Heart right ventricle (tissue), 16 donors: ENCODE results near the gene CMSS1. TPM values are rescaled to one million over a fixed set of nuclear protein-coding genes. Genes with fewer than 3 reads are reported as not detected.
A peak's percentile ranks its signal among the peaks of the same experiment; 100 is the strongest.

Experiments used
- ATAC-seq, 8 donors: fragments of 200-7000 bp; cut with Tn5 transposase; one replicate each; pipeline ENCODE4 v1.9.1; 2020; ENCODE audit warnings: mild to moderate bottlenecking in 8 of 8, moderate library complexity in 8 of 8, moderate number of reproducible peaks in 1 of 8
- DNase-seq, 2 donors: peaks; one replicate each; pipeline ENCODE4 v3.0.0-alpha.2; 2020
- H3K27ac ChIP-seq, 10 donors: fragments of 200-600 bp; sonication (generic) in 2 of 10; one replicate each; pipeline versions ENCODE4 v1.5.0 to v1.8.0; 2020 to 2022; ENCODE audit warnings: mild to moderate bottlenecking in 3 of 10
- H3K27me3 ChIP-seq, 7 donors: fragments of 200-600 bp; one replicate each; pipeline ENCODE4 v1.8.0; 2021 to 2022; ENCODE audit warnings: mild to moderate bottlenecking in 2 of 7
- H3K36me3 ChIP-seq, 9 donors: fragments of 200-600 bp; sonication (generic) in 1 of 9; one replicate each; pipeline versions ENCODE4 v1.5.0 to v1.8.0; 2020 to 2022; ENCODE audit warnings: mild to moderate bottlenecking in 2 of 9
- H3K4me1 ChIP-seq, 9 donors: fragments of 200-600 bp; sonication (generic) in 1 of 9; one replicate each; pipeline versions ENCODE4 v1.5.0 to v1.8.0; 2020 to 2022; ENCODE audit warnings: mild to moderate bottlenecking in 4 of 9
- H3K4me3 ChIP-seq, 10 donors: fragments of 200-600 bp; sonication (generic) in 2 of 10; one replicate each; pipeline versions ENCODE4 v1.5.0 to v1.8.0; 2020 to 2022; ENCODE audit warnings: mild to moderate bottlenecking in 7 of 10, moderate library complexity in 2 of 10
- H3K9me3 ChIP-seq, 11 donors: fragments of 200-600 bp in 10 of 11; sonication (generic) in 2 of 11; one replicate each; pipeline versions ENCODE4 v1.5.0 to v1.8.0; 2013 to 2022; ENCODE audit warnings: mild to moderate bottlenecking in 2 of 11, control low read depth in 1 of 11, moderate library complexity in 1 of 11
- WGBS, 2 donors: extraction: QIAGEN DNeasy Blood & Tissue Kit; methylation state at CpG; one replicate each; pipeline ENCODE4 v1.1.7; 2013; ENCODE audit warnings: inconsistent platforms in 1 of 2; 5-methylcytosine and 5-hydroxymethylcytosine counted together
- intact Hi-C, 10 donors: fragments of 100-400 bp; cut with DNase I; formaldehyde crosslinking; loops; one replicate each; pipeline versions ENCODE4 v1.11.1 to v1.14.2; 2022
- polyA plus RNA-seq, 2 donors: library from polyadenylated mRNA; stranded (reverse); fragments of 200-250 nt; gene quantifications; one replicate each; pipeline ENCODE4 v1.2.3, GENCODE V29; 2013
- total RNA-seq, 10 donors: library from RNA; stranded (reverse); fragmentation: NEBNext Ultra II Directional in 3 of 10; extraction: Animal tissue kit (Norgen Biotek cat#: 25700) in 3 of 10; gene quantifications; one replicate each; pipeline versions ENCODE4 v1.2.1 to v1.2.4, GENCODE V29; 2021 to 2023
- TF ChIP-seq, protein P1 (sequence below), 9 donors: fragments of 200-600 bp; sonication (generic) in 2 of 9; IDR thresholded peaks; one replicate each; pipeline versions ENCODE4 v1.5.0 to v1.8.0; 2021 to 2022; ENCODE audit warnings: antibody characterized with exemption in 9 of 9, mild to moderate bottlenecking in 5 of 9, moderate library complexity in 1 of 9
- donor health status: Arrhythmogenic right ventricular cardiomyopathy.
- donor health status: ischemic (EF 13 %, LVEDD 7.1; RV severe dilation, severe dysfunction).
- donor health status: healthy with polysubstance abuse.
- donor health status: DM: no; HTN: yes; CAD: no.
- donor health status: DM: no; HTN: no; CAD: no.
- donor health status: ischemic (EF 25% LVEDD 6.9; RV normal size, moderate dysfunction).
- donor health status: ischemic (EF 25% LVEDD 5.7; RV mildly dilated, moderate dysfunction).
- donor health status: healthy.
- donor health status: DM: yes; HTN: yes; CAD: no.
- donor health status: Ischemic cardiomyopathy.
- donor health status: ischemic (EF 35%, LVEDD 5.7; RV mildly dilated, moderate dysfunction).
- donor health status: nonischemic (EF 11% LVEDD 7.7; RV severe dilation, severe dysfunction).
- donor health status: DM: yes; HTN: yes; CAD: no.
- donor health status: PGD.
- donor health status: ischemic (EF 29% LVEDD 5.4; RV normal size, mild dysfunction).
- donor health status: nonischemic (EF 23%, LVEDD 6.1; RV moderate dilation, normal function).

CMSS1 gene
- total and polyA plus RNA-seq, 12 donors, result 24.6 to 45.4 (median 34.6) TPM

DNA sequence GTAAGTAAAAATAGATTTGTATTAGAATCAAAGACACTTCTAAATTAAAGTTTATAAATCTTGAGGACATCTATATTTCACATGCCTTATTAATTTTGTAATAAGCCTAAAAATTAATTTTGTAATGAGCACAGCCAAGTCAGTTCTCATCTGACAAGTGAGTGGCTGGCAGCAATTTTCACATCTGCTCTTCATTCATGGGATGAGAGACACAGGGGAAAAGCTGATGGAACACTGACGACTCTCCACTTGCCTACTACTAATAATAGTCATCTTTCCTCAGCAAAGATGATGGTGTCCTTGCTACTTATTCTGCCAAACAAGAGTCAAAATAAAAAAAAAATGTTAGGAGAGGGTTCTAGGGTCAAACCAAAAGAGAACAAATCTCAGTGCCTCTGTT lies 14.4 kb upstream of the CMSS1 start:
- H3K4me1 ChIP-seq, result peaks cover 0 to 4% (median 0%) of the 10 kb centered on the region in 9 donors
- 60 to 63% methylated on average over 1 of the region's 1 CpG for WGBS, 2 donors
- no peaks in the 10 kb centered on the region for H3K27me3 ChIP-seq
- H3K4me3 ChIP-seq, result no peak overlapping the region
- TF ChIP-seq, protein P1, sequence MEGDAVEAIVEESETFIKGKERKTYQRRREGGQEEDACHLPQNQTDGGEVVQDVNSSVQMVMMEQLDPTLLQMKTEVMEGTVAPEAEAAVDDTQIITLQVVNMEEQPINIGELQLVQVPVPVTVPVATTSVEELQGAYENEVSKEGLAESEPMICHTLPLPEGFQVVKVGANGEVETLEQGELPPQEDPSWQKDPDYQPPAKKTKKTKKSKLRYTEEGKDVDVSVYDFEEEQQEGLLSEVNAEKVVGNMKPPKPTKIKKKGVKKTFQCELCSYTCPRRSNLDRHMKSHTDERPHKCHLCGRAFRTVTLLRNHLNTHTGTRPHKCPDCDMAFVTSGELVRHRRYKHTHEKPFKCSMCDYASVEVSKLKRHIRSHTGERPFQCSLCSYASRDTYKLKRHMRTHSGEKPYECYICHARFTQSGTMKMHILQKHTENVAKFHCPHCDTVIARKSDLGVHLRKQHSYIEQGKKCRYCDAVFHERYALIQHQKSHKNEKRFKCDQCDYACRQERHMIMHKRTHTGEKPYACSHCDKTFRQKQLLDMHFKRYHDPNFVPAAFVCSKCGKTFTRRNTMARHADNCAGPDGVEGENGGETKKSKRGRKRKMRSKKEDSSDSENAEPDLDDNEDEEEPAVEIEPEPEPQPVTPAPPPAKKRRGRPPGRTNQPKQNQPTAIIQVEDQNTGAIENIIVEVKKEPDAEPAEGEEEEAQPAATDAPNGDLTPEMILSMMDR (IDR thresholded peaks at IDR 0.05), result no peak
- intact Hi-C loops, result no loop called here
- H3K9me3 ChIP-seq, result peaks cover 0 to 16% (median 11%) of the 10 kb centered on the region in 11 donors
- H3K36me3 ChIP-seq, result no peaks in the 10 kb centered on the region
- no peak for ATAC-seq
- DNase-seq, result no peak
- no peak overlapping the region for H3K27ac ChIP-seq

DNA sequence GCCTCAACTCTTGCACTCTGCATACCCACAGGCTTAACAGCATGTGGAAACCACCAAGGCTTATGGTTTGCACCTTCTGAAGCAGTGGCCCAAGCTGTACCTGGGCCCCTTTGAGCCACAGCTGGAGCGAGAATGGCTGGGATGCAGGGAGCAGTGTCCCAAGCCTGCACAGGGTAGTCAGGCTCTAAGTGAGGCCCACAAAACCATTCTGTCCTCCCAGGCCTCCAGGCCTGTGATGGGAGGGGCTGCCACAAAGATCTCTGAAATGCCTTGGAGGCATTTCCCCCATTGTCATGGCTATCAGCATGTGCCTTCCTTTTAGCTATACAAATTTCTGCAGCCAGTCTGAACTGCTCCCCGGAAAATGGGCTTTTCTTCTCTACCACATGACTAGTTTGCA lies 12.5 kb upstream of the CMSS1 start:
- intact Hi-C loops, result loop anchor here in 1 of 10 donors (5.0 kb wide), 1 partner anchor 783 kb away; no protein-coding TSS in a partner anchor
- WGBS, 2 donors, result 97 to 98% methylated on average over 2 of the region's 2 CpGs
- TF ChIP-seq, protein P1 (IDR thresholded peaks at IDR 0.05), result no peak
- no peaks in the 10 kb centered on the region for H3K27me3 ChIP-seq
- DNase-seq, result no peak
- no peak for ATAC-seq
- no peaks in the 10 kb centered on the region for H3K36me3 ChIP-seq
- H3K27ac ChIP-seq, result no peak overlapping the region
- H3K9me3 ChIP-seq, result peaks cover 0 to 16% (median 11%) of the 10 kb centered on the region in 11 donors
- peaks cover 0 to 4% (median 0%) of the 10 kb centered on the region in 9 donors for H3K4me1 ChIP-seq
- no peak overlapping the region for H3K4me3 ChIP-seq

DNA sequence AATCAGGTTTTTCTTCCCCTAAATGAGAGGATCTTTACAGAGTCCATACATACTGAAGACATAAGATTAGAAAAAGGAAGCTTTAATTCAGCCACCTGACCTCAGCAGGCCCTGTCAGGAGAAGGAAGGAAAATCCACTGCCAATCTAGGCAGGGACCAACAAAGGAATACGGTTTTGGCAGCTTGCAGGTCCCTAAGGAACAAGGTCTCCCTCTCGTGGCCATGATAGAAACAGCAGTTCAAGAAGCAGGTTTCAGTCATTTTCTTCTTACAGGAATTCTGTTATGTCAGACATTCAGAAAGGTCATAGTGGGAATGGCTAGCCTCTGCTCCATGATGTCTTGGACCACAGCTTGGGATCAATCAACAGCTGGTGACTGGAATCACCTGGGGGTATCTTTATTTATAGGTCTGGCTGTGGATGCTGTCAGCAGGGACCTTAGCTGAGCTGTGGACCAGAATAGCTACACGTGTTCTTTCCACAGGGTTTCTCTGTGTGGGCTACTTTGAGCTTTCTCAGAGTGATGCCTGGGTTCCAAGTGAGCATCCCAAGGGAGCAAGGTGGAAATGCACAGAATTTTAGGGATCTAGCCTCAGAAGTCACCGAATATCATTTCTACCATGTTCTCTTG lies 9.4 kb upstream of the CMSS1 start:
- ATAC-seq, result peak; percentile 10 to 60 (median 54)
- Histone ChIP-seq H3K36me3 (no peaks in the 10 kb centered on the region), H3K27me3 (no peaks in the 10 kb centered on the region), H3K9me3 (peaks cover 0 to 16% (median 11%) of the 10 kb centered on the region in 11 donors), H3K27ac (no peak overlapping the region), H3K4me1 (peaks cover 0 to 3% (median 0%) of the 10 kb centered on the region in 9 donors), H3K4me3 (no peak overlapping the region)
- TF ChIP-seq, protein P1 (IDR thresholded peaks at IDR 0.05), result peak; percentile 60 to 87 (median 80)
- 39 to 40% methylated on average over 4 of the region's 4 CpGs for WGBS, 2 donors
- intact Hi-C loops, result loop anchor here in 1 of 10 donors (5.0 kb wide), 1 partner anchor 786 kb away; no protein-coding TSS in a partner anchor
- DNase-seq, result peak in 1 of 2 donors; percentile 39

DNA sequence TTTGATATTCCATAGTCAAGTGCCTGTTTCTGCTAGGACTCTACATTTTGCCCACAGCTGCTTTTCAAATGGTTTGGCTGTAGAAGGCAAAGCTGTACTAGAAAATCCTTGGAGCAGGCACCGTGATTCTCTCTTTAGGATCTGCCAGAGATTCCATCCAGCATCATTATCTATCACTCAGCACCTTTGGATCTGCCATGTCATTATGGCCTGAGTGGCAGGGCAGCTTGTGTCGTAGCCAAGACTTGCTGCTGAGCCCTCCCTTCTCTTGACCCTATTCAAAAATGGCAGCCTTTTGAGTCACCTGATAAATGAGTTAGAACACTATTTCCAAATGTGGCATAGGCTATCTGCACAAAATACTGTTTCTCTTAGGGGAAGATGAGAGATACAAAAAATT lies 8.1 kb upstream of the CMSS1 start:
- Histone ChIP-seq H3K36me3 (no peaks in the 10 kb centered on the region), H3K27me3 (no peaks in the 10 kb centered on the region), H3K27ac (no peak overlapping the region), H3K9me3 (peaks cover 0 to 14% (median 9%) of the 10 kb centered on the region in 11 donors), H3K4me1 (peaks cover 0 to 2% (median 0%) of the 10 kb centered on the region in 9 donors), H3K4me3 (no peak overlapping the region)
- 32 to 54% methylated on average over 2 of the region's 2 CpGs for WGBS, 2 donors
- TF ChIP-seq, protein P1 (IDR thresholded peaks at IDR 0.05), result no peak
- DNase-seq (no peak), ATAC-seq (peak in 4 of 8 donors; percentile 15 to 54 (median 30))
- intact Hi-C loops, result loop anchor here in 1 of 10 donors (5.0 kb wide), 1 partner anchor 787 kb away; no protein-coding TSS in a partner anchor
